Fibroblast of skin of right quadriceps (primary cell): ENCODE data around the gene METTL15.
"Not testable (repeated sequence)": the region's sequence is repeated elsewhere in the genome, so short reads cannot be mapped to it uniquely, and the experiment has no call there.

Experiments
- DNase-seq: peaks from one replicate; pipeline ENCODE4 v3.0.0-alpha.2; 2013

Gene METTL15, protein sequence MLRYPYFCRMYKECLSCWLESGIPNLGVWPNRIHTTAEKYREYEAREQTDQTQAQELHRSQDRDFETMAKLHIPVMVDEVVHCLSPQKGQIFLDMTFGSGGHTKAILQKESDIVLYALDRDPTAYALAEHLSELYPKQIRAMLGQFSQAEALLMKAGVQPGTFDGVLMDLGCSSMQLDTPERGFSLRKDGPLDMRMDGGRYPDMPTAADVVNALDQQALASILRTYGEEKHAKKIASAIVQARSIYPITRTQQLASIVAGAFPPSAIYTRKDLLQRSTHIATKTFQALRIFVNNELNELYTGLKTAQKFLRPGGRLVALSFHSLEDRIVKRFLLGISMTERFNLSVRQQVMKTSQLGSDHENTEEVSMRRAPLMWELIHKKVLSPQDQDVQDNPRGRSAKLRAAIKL

DNA sequence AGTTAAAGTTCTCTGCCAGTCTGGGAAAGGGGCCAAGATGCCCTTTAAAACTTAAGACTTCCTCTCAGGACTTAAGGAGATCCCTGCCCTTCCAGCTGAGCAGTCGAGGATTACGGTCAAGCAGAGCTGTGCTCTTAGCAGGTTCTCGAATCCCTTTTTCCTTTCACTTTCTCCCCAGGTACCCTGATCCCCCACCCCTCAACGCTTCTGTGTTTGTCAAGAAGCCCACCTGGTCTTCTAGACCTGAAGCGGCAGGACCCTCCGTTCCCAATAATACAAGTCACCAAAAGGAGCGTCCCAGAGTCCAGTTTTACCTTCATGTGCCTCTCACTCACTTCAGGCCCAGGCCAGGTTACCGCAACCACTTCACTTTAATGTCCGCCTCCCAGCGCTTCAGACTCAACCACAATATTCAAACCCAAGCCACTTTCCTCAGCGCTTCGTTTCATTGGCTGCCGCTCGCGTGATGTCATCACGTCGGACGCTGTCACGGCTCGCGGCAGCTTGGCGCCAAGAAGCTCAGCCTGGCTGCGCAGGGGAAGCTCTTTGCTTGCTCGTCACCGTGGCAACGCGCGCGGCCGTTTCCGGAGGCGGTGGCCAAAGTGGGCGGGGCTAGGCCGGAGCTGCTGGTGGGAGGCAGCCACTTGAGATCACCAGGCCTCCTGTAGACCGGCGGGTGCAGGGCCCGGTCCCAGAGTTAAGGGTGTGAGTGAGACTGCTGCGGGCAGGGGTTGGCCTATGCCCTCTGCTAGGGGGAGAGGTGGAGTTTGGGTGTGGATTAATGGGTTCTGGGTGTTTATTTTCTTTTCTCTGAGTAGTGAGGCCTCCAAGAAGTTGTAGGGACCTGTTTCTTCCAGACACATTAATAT lies at the start of gene METTL15, which contains the start of gene KIF18A:
Gene METTL15 (plus strand): TSS at position 639 of the 869 bp plus-strand sequence. CDS start 4,947 bp downstream, outside the sequence.
Gene KIF18A (minus strand): TSS at position 407 of the 869 bp plus-strand sequence. CDS start 10,209 bp downstream, outside the sequence.
- DNase-seq: peak; percentile 99

DNA sequence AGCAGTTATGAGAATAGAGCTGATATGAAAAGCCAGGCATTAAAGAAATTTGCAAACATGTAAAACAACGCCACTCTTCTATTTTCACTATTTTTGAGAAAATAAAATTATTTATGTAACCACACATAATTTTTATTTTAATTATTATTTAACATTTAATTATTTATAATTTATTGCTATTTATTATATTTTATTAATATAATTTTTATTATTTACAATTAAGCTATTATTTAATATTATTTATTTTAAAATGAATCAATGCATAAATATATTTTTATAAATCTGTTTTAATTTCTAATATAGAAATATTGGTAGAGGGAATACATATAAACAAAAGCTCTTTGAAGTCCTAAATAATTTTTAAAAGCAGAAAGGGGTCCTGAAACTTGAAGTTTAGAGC lies 36.9 kb upstream of the METTL15 start:
- no peak for DNase-seq

DNA sequence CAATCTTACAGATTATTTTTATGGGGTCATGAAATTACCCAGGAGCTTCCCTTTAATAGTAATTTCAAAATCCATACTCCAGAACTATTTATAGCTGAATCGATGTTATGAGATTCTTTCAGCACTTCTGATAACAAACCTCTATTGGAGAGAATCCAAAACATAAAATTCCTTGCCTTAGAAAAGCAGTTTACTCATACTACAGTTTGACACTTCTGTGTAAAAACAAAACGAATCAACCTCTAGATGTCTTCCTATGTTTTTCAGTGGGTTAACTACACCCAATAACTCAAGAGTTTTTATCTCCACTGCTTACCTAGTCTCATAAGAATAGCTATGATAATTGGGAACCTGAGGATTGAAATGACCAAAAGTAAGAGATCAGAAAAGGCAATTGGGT lies 35.9 kb upstream of the METTL15 start:
- DNase-seq: peak; percentile 66

DNA sequence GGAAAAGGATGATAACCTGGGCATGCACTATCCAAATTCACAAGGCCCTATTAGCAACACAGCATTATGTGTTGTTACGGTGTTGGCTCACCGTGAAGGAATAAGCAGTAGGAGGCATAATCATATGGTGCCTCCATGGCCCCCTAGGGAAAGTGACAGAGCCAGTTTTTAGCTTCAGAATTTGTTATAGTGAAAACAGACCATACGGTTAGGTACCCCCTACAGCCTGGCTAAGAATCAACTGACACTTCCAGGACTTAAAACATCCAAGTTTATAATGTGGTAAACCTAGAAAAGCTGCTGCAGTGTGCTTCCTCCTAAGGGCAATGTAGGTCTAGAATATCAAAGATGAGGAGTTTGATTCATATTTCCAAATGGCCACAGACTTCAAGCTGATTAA lies 30.7 kb upstream of the METTL15 start:
- no peak for DNase-seq

DNA sequence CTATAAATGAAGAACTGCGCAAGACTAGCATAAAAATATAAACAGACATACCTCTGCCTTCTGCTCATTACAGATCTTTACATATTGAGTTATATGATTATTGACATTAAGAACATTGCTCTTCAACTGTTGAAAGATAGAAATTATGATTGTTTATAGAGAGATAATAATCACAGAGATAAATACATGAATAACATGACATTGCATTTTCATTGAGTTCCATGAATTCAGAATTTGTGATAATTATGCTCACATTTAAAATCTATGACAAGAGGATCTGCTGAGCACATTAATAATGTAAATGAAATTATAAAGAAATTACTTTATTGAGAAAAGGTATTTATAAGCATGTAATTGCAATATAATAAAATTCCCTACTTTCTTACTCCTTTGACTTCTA lies 25.1 kb upstream of the METTL15 start:
- DNase-seq: no peak

DNA sequence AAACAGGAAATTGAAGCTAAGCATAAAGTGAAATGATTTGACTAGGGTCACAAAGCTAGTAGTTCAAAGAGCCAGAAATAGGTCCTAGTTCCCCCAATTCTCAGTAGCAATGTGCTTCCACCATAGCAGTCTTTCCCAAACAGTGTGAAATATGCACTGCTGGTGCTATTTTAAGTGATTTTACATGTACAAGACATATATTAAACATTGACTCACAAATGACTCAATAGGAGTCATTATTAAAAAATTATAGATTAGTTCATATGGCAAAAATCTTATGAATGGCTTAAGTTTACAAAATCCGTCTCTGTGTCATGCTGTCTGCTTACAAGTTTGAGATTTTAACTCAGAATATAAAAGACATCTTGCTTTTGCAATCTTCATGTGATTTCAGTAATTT lies 21.6 kb upstream of the METTL15 start:
- DNase-seq: peak; percentile 88

DNA sequence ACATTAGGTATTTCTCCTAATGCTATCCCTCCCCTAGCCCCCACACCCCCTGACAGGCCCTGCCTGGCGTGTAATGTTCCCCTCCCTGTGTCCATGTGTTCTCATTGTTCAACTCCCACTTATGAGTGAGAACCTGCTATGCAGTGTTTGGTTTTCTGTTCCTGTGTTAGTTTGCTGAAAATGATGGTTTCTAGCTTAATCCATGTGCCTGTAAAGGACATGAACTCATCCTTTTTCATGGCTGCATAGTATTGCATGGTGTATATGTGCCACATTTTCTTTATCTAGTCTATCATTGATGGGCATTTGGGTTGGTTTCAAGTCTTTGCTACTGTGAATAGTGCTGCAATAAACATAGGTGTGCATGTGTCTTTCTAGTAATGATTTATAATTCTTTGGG lies 21.0 kb upstream of the METTL15 start:
- DNase-seq: not testable (repeated sequence)

DNA sequence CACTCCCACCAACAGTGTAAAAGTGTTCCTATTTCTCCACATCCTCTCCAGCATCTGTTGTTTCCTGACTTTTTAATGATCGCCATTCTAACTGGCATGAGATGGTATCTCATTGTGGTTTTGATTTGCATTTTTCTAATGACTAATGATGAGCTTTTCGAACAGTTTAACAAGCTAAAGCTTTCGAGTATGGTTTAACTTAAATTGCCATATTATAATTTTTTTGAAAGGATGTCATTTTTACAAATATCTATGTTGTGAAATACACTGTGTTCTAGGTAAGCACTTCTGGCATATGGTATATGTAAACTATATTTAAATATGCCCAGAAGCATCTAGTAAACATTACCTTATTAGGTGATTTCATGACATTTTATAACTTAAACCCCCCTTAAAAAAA lies 20.5 kb upstream of the METTL15 start:
- DNase-seq: peak; percentile 34

DNA sequence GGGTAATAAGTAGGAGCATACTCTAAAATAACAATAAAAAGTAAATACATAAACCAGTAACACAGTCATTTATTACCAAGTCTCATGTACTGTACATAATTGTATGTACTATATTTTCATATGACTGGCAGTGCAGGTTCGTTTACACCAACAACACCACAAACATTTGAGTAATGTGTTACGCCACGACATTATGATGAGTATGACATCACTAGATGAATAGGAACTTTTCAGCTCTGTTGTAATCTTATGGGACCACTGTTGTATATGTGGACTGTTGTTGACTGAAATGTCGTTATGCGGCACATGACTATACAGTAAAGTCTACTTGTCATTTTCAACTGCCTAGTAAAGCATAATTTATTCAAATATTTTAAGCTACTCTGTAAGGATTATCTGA lies 18.8 kb upstream of the METTL15 start:
- peak; percentile 51 for DNase-seq

DNA sequence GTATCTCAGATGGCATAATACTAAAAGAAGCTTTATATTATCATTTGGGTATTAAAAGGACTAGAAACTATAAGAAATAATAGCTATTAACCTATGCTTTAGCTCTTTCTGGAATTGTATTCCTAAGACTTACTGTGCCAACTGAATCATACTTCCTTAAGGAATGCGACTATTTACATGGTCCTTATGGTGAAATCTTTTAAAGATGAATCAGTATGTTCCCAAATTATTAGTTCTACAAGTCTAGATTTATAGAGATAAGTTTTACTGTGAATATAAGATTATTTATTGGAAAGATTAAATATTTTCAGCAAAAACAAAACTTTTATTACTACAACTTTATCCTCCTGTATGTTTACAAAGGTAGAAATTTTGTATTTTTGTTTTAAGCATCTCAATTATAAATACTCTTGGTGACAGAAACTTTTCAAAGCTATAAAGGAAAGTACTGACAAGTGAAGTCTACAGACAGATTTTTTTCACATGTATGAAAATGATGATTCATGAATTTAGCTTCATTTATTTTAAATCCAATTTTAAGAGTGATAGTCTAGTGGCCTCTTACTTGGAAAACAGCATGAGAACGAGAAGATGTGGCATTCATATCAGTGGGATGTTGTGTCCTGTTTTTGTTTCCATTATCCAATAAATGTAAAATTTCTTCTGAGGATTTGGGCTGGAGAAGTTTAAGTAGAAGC lies 18.0 kb upstream of the METTL15 start:
- DNase-seq: peak; percentile 76

DNA sequence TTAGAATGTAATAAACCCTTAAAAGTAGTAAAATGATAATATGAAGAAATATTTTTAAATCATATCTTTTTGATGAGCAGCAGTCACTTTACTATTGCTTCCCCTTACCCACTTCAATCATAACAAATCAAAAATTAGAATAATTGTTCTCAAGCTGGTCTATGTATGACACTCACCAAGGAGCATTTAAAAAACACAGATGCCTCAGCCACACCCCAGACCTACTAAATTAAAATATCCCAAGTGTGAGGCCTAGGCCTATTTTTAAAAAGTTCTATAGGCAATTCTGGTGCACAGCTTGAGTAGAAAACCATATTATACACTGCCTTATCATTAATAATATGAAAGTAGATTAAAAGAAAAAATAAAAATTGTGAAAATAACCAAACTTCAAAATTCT lies 15.4 kb upstream of the METTL15 start:
- no peak for DNase-seq

DNA sequence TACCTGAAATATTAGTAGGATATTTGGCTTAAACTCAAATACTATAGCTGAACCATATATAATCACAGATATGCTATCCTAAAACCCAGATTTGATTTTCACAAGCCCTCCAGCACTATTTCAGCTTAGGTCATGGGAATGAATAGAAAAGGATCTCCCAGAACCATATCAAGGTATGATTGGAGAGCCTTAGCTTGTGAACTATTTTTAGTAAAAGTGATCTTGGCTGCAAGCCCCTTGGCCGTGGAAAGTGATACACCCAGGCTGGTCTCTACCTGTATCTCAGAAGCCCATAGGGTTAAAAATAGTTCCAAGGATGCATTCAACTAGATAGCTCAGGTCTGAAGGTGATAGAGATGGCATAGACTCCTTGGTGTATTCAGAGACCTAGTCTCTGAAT lies 9.9 kb upstream of the METTL15 start:
- DNase-seq: no peak

DNA sequence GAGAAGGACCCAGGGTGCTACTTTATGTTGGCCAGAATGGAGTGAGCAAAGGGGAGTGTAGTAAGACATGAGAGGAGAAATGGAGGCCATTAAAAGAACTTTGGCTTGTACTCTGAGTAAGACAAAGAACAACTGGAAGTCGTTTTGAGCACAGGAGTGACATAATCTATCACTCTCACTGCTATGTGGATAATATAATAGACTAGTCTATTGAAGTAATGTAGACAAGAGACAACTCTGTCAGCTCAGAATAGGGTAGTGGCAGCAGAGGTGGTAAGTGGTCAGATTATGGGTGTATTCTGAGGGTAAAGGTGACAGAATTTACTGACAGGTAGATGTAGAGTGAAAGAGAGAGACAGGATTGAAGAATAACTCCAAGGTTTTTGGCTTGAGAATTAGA lies 8.5 kb upstream of the METTL15 start:
- DNase-seq: no peak

DNA sequence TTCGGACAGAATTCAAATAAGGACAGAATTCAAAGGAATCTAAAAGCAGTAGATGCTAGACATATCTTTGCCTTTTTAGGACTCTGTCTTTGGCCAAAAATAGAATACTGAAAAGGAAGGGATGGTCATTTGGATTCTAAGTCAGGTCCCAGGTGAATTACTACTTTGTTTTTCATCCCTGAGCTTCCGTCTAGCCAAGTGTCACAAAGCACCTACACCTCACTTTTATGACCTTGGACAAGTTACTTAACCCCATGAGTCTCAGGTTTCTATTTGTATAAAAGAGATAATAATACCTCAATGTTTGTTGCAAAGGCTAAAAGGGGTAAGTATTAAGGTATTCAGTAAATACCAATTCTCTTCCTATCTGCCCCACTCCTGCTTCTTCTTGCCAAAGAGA lies 7.5 kb upstream of the METTL15 start:
- DNase-seq: no peak

DNA sequence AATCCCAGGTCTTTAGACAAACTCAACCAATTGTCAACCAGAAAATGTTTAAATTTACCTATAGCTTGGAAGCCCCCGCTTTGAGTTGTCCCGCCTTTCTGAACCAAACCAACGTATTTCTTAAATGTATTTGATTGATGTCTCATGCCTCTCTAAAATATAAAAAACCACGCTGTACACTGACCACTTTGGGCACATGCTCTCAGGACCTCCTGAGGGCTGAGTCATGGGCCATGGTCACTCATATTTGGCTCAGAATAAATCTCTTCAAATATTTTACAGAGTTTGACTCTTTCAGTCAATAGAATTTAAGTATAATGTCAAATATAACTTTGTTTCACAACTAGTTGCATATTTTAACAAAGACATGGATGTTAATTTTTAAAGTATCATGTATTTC lies 5.9 kb upstream of the METTL15 start:
- DNase-seq: not testable (repeated sequence)

DNA sequence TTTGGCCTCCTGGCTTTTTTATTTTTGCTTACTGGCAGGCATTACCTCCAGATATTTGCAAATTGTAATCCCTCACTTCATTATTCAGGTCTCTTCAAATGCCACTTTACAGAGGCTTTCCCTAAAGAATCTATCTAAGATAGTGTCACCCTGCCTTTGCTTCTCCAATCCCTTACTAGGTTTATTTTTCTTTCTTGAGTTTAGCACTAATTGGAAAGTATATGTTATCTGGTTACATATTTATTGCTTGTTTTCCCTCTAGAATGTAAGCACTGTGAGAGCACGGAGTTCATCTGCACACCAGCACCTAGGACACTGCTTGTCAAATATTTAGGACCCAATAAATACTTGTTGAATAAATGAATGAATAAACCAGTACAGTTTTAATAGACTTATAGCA lies 3.8 kb upstream of the METTL15 start:
- no peak for DNase-seq

DNA sequence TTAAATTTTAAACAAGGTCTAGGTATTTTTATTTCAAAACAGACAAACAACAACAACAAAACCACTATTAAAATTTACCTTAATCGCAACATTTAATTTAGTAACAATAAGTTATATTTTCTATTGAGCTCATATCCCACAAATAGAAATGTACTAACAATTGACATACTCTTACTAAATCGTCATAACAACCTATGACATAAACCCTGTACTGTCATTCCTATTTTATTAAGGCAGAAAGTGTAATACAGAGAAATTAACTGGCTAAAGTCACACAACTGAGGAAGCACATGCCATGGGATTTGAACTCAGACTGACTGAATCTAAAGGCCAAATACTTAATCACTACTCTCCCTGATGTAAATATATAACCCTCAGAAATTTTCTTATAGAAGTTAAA lies 3.2 kb upstream of the METTL15 start:
- DNase-seq: no peak

DNA sequence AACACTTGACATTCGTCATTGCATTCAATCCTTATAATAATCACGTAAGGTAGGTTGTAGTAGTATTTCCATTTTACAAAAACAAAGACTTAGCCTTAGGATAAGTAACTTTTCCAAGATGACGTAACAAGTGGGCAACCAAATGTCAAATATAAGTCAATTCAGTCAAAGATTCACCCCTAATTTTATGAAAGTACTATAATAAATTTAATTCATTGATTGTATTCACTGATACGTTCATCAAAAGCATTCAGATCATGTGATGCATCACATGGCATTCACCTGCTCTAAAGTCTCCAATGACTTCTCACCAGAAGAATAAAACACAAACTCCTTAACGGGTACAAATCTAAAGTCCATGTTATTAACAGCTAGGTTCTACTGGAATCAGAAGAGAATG lies 2.3 kb upstream of the METTL15 start:
- no peak for DNase-seq

DNA sequence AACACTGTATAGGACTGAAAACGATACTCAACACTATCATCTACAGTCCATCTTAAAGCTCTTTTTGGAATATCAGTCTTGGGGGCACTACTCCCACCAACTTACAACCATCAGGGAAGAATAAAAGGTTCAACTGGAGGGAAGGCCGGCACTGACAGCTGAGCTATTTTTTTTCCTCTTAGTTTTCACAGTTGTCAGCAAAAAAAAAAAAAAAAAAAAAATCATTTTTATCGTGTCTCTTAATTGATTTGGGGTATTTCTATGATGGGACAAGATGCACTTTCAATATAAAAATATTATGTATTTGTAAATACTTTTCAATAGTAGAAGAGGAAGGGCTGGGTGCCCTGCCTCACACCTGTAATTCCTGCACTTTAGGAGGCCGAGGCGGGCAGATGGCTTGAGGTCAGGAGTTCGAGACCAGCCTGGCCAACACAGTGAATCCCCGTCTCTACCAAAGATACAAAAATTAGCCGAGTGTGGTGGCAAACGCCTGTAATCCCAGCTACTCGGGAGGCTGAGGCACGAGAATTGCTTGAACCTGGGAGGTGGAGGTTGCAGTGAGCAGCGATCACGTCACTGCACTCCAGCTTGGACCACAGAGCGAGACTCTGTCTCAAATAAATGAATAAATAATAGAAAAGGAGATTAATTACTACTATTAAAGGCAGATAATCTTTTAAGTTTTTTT lies 1.7 kb upstream of the METTL15 start:
- DNase-seq: no peak

DNA sequence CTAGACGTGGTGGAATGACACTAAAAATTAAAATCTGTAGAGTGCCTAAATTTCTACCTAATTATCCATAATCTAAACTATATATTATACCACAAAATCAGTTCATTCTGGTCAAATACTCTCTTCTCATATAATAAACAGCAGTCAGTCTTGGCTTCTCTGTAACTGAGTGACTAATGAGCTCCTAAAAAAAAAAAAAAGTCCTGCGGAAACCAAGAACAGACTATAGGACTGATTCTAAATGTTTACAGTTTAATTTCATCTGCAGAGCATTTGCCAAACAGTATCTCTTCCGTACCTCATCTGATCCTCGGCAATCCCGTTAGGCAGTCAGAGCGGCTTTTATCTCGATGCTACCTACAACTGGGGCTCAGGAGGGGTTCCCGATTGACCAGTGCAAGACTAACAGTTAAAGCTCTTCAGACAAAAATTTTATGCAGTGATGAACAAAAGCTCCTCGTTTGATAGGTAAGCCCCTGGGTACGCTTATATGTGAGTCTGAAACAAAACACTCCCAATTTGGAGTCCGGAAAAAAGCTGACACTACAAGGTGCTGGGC lies 918 bp upstream of the METTL15 start:
- DNase-seq: peak; percentile 32

DNA sequence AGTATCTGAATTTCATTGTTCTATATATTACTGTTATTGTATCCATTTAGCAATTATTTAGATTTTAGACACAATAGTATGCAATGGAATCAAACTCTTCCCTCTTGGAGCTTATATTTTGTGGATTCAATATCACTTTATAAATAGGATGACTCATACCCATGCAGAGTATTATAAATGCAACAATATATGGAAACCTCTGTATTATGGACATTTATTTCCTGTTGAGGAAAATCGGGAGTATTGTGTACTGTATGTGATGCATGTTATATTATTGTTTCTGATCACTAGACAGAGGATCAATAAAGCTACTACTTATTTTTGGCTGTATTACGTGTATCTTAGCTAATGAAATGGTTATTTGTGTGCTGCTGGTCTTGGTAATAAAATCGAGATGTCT lies 770 bp downstream of the METTL15 start:
- no peak for DNase-seq

DNA sequence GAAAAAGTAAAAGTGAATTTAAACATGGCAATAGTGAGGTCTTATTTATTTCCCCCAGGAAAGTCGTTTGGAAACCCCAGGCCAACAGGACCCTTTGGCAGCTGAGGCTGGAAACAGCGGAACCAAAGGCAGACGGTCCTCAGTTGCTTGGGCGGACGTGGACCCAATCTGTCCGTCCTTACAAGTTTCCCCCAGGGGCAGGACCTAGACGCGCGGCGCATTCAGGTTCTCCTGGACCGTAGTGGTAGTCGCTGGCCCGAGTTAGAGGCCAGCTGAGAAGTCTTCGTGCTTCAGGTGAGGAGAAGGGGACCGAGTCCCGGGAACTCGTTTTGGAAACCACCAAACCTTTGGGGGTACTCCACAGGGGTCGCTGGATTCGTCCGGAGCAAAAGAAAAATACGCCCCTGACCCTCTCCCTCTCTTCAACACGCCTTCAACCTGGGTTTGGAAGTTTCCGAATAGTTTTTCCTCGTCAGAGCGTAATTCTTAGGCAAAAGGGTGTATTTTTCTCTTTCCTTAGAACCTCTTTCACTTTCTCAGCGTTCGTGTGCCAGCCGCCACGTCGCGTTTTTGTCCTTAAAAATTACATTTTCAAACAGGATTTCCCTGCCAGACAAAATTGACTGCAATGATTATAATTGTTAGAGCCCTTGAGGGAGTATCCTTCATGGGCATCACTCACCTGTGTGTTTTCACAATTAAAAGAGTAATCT lies 2.1 kb downstream of the METTL15 start:
- DNase-seq: peak; percentile 79
